Activated CD8-positive, alpha-beta memory T cell treated with anti-CD3 and anti-CD28 coated beads, Interleukin-2, amount 50 U/mL, for 4 hours (primary cell): ENCODE results near the gene SUMO3.

Source experiments
- DNase-seq: peaks from one replicate; pipeline ENCODE4 v3.0.0-alpha.2; 2020

The SUMO3 gene

DNA sequence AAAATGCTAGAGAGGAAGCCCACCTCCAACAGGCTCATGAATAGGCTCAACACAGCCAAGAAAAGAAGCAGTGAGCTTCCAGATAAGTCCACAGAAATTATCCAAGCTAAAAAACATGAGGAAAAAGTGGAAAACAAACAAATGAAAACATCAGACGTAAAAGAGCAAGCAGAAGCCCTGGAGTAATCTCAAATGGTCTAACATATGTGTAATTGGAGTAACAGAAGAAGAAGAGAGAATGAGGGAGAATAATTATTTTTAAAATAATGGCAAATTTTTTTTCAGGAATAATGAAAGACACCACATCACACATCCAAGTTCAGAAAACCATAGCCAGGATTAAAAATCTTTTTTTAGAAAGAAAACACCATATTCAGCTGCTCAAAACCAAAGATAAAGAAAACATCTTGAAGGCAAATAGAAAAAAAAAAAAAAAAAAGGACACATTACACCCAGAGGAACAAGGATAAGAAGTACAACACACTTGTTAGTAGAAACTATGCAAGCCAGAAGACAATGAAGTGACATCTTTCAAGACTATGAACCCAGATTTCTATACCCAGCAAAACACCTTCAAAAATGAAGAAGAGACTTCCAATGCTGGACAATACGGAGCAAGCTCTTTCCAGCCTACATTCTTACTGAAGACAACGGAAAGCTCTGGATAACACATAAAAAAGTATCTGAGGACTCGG lies 10.6 kb upstream of the SUMO3 start:
- DNase-seq: no peak

DNA sequence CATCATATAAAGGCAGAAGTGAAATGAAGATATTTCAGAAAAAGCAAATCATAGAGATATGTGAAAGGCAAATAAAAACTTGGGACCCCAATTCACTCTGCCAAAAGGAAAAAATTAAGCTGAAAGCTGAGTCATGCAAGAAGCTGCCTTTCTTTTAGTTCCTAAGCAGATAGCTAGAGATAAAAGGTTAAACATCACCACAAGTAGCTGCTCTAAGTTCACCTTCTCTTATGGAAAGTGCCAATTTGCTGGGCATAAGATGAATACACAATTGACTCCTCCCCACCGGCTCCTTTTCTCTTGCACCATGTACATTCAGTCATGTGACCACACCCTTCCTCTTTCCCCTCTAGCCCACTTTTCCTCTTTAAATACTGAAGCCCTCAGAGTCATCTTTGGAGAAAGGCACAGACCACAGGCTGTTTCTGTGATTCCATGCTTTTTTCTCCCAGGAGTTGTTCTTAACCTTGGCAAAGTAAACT lies 5.4 kb upstream of the SUMO3 start:
- no peak for DNase-seq

DNA sequence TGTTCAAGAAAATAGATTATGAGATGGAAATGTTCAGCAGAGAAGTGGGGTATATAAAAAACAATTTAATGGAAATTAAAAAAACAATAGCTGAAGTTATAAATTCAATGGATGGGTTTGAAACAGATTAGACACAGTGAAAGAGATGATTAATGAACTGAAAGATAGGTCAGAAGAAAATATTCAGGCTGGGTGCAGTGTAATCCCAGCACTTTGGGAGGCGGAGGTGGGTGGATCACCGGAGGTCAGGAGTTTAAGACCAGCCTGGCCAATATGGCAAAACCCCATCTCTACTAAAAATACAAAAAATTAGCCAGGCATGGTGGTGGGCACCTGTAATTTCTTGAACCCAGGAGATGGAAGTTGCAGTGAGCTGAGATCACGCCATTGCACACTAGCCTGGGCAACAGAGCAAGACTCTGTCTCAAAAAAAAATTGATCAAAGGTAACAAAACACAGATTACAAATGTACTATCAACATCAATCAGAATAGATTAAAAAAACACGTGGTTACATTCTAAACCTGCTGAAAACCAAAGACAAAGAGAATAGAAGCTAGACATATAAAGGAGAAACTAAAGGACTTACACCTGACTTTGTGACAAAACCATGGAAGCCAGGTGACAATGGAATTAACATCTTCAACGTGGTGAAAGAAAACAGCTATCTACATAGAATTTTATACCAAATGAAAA lies 4.8 kb upstream of the SUMO3 start:
- no peak for DNase-seq

DNA sequence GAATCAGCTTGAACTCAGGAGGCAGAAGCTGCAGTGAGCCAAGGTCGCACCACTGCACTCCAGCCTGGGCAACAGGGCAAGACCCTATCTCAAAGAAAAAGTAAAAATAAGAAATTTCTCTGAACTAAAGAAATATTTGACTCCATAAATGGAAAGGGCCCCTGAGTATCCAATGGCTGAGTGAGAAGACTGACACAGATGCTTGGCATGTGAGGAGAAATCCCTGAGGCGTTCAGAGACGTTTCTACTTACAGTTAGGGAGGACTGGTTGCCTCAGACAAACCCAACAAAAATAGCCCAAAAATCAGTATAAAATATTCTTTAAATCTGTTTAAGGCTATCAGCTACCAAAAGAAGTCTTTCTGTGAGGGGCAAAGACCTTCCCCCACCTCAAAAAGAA lies 3.0 kb upstream of the SUMO3 start:
- no peak for DNase-seq

DNA sequence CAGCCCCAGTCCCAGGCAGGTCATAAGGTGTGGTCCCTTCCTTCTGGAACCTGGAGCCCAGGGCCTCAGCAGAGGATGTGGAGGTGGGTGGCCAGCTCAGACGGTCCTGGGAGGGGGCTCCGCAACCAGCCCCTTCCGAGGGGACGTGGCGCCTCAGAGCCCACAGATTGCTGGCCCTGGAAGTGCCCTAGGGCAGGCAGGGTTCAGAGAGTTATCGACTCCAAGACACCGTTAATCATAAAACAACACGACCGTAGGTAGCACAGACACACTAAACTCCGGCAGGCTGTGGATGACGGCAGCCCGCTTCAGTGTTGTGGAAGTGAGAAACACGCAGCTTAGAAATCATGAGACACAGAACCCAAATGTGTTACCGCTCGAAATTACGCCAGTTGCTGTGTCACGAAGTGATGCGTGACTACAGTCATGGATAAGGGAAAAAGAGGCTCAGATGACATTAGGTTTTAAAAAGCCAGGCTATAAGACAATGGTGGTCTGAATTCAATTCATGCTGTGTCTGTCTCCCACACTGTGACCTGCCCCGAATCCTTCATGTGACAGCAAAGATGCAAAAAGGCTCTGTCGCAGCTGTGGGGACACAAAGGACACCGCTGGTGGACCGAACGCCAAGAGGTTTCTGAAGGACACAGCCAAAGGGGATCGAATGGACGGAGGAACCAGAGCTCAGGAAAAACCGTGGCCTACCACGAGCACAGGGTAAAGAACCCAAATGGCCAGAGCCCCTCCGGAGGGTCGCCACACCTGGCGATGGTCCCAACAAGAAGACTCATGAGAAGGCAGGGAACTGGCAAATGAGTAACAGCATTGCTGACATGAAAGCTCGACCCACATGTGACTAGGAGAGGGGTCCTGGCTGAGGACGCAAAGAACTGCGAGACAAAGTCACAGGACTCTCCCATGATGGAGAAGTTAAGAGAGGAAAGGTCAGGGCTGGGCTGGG lies 1.7 kb upstream of the SUMO3 start:
- DNase-seq: no peak

DNA sequence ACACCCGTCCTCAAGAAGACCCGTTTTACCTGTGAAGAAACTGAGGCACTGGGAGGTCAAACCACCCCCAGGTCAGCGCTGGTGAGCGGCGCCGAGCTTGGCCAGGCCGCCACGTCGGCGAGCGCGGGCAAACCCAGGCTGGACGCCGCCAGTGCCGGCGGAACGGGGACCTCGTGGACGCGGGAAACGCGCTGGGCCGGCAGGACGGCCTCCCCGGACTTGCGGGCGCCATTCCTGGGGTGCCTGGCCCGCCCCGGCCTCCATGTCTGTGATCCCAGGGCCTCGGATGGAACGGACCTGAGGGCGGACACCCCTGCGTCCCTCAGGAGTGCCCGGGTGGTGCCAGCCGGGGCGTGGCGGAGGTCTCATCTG lies 764 bp upstream of the SUMO3 start:
- DNase-seq: no peak

DNA sequence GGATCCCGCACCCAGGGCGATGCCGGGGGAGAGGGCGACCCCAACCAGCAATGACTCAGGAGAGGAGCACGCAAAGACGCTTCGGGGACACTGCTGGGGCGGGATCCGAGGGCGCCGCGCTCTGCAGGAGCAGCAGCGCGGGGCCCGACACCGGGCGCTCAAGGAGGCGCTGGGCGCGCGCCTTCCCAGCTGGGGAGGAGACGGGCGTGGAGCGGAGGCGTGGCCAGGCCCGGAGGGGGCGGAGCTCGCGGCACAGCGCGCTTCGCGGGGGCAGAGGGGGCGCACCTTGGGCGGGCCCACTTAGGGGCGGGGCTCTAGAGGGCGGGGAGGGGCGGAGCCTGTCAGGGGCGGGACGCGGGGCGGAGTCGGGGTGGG lies 369 bp downstream of the SUMO3 start:
- peak; percentile 96 for DNase-seq

DNA sequence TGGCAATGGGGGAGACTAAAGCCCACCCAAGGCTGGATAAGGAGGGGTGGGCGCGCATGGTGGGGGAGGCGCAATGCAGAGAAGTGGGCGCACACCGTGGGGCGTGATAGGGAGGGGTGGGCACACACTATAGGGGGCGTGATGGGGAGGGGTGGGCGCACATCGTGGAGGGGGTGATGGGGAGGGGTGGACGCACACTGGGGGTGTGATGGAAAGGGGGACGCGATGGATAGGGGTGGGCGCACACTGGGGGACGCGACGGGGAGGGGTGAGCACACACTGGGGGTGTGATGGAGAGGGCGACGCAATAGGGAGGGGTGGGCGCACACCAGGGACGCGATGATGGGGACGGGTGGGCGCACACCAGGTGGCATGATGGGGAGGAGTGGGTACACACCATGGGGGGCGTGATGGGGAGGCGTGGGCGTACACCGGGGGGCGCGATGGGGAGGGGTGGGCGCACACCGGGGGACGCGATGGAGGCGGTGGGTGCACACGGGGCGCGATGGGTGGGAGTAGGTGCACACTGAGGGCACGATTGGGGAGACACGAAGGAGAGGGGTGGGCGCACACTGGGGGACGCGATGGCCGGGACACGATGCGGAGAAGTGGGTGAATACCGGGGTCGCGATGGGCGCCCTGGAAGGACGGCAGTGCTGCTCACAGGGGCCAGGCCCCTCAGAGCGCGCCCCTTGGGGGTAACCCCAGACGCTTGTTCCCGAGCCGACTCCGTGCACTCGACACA lies 929 bp downstream of the SUMO3 start:
- no peak for DNase-seq

DNA sequence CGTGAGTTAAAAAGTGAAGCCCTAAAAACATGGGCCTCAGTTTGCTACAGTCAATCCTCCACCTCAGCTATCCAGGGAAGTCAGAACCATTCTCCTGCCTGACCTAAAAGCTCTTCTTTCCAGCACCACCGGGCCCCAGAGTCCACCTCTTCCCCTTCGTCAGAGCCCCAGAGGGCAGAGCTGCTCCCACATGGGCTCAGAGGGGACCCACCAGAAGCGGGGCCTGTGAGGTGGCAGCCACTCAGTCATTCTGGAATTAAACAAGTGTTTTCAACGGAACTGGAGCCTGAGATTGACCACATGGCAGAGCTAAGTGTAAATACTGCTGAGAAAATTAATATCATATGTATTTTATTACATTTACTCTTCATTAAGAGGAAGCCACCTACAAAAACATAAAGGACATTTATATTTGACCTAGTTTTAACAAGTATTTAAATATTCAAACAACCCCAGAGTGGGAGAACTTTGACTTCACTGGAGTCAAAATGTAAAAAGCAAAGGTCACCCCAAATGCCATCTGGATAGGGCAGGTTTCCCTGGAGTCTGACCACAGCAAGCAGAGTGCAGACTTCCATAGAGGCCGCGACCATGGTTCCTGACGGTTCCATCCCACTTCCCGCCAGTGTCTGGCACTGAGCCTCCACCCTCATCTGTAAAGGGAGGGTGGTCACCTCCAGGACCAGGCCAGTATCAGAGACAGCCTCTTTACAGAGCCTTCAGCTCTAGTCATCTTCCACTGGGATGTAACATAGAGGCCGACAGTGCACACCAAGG lies 1.8 kb downstream of the SUMO3 start:
- DNase-seq: no peak

DNA sequence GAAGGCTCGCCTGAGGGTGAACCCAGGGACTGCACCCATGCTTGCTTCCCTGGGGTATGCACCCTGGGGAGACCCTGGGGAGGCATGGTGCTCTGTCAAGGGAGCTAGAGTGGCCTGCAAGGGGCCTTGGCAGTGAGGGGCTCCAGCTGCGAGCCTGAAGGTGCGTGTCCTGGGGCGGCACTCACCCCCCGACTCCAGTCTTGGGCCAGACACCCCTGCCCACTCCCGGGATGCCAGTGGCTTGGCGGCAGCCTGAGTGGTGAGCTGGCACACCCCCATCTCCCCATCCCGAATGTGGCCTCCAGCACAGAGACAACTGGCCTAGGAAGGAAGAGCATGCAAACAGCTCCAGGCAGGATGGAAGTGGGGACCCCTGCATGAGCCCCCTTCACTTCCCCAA lies 2.6 kb downstream of the SUMO3 start:
- DNase-seq: no peak

DNA sequence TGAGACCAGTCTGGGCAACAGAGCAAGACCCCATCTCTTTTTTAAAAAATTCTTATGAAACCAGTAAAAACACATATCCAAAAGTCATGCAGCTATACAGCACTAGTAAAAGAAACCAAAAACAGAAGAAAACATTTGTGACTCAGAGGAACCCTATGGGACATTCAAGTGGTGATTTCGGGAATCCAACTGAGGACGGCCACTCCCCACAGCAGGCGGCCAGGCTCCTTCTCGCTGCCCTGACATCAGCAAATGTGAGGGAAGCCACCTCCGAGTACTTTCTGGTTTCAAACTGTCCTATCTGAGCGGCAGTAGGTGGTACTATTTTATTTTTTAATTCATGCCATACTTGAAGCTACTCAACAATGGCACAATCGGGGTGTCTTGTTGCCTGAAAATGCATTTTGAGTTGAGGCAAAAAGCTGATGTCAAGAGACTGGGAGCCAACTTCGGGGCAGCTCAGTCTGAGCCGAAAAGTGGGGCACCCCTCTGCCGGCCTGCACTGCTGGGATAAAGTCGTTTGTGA lies 3.3 kb downstream of the SUMO3 start:
- DNase-seq: no peak

DNA sequence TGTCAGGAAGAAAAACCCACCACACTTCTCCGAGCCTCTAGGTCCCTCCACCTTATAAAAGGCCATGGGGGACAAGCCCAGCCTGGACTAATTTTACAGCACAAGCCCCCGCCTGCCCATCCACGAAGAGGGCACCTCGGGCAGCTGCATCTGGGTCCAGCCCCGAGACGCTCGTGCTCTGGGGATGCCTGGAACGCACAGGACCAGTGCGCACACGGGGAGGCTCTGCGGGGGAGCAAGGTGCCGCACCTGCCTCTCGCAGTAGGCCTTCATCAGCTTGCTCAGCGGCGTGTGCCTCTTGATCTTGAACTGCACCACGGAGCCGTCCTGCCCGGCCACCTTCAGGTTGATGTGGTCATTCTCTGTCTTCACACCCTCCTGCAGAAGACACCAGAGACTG lies 4.1 kb downstream of the SUMO3 start:
- no peak for DNase-seq

DNA sequence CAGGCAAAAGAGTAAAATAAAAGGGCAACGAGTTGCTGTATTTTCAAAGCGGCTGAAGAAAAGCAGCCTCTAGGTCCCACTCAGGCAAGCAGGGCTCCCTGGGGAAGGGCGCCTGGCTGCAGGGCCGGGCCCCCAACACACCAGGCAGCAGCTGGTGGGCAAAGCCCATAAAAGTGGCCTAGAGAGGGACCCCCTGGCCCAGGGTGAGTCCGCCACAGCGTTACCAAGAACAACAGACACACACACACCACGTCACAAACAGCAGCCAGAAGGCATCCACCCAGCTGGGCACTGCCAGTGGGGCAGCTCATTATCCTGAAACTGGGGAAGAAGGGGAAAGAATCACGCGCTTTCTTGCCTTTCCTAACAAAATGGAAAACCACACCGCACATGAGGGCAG lies 4.7 kb downstream of the SUMO3 start:
- no peak for DNase-seq

DNA sequence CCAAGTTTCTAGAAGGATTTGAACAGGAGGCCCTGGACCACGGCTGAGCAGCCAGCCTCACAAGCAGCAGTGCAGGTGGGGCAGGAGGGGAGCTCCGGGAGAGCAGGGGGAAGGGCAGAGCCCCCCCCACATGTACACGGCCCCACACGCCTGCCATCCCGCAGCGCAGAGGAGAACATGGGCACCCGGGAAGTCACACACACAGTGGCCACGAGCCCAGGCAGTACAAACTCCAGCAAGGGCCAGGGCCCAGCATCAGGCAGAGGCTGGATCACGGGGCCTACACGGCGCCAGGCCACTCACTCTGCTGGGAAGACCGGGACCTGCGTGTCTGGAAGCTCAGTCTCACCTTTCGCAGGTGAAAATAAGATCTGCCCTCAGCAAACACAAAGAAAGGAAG lies 5.2 kb downstream of the SUMO3 start:
- DNase-seq: no peak

DNA sequence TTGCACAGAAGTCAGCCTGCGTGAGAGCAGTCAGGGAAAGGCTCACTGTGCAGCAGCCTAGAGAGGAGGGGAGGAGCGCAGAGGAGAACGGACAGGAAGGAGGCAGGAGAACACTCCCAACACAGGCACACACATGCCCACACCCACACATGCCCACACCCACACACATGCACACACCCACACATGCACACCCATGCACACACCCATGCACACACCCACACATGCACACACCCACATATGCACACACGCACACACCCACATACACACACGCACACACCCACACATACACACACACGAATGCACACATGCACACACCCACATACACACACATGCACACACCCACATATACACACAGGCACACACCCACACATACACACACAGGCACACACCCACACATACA lies 7.1 kb downstream of the SUMO3 start:
- no peak for DNase-seq

DNA sequence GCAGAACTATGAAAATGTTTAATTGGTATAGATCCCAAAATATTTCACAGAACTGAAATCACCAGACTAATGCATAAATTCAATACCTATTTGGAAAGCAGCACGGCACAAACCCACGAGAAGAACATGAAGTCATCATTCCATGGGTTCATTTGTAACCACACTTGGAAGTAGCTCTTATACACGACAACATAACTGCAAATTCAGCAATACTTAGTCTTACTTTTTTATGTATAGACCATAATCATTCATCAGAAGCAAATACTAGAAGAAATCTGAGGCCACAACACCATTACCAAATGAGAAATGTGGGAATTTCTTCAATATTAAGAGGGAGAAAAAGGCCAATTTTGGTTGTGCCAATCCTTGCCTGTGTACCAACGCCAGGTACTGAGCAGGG lies 12.0 kb downstream of the SUMO3 start:
- DNase-seq: no peak

DNA sequence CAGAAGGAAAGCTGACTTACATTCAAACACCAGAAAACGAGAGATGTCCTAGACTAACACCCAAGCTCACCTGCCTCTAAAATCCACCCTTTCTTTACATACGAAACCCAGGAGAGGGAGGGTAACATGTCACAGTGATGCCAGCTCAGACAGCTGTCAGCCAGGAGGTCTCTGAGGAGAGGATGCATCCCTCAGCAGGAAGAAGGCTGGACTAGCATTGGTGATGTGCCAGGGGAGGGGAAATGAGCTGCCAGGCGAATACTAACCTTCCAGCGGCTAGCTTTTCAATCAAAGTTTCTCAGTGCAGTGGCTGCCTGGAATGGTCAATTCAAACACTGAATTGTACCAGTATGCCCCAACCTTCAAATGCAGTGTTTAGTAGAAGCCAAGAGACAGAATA lies 12.6 kb downstream of the SUMO3 start:
- no peak for DNase-seq

DNA sequence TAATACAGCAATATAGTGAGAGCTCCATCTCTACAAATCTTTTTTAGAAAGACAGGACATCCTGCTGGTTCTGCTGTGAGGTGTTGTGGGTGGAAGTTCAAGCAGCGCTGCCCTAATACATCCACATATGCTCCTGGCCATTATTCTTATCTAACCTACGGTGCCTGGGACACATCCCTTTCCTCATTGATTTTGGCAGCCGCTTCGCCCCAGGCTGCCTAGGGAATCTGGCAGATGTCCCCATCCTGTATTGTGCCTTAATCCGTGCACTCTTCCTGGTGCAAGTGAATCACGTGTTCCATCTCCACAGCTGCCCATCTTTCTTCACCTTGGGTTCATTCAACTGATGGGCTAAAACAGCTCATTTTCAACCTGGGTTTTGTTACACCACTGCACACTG lies 13.1 kb downstream of the SUMO3 start:
- DNase-seq: no peak

DNA sequence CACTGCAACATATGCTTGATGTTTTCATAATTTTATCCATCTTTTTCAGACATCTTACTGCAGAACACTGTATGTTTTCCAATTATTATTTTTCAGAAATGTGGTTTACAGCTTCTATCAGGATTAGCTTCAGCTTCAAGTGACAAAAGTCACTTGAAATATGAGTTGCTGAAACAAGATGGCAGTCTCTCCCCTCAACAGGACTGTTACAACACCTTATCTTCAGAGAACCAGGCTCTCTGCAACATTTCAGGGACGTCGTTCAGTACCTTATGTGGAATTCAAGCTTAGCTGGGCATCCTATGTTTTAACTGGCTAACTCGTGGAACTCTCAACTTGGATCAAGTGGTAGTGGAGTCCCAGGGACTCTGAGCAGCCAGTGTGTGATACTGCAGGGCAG lies 14.2 kb downstream of the SUMO3 start:
- no peak for DNase-seq

DNA sequence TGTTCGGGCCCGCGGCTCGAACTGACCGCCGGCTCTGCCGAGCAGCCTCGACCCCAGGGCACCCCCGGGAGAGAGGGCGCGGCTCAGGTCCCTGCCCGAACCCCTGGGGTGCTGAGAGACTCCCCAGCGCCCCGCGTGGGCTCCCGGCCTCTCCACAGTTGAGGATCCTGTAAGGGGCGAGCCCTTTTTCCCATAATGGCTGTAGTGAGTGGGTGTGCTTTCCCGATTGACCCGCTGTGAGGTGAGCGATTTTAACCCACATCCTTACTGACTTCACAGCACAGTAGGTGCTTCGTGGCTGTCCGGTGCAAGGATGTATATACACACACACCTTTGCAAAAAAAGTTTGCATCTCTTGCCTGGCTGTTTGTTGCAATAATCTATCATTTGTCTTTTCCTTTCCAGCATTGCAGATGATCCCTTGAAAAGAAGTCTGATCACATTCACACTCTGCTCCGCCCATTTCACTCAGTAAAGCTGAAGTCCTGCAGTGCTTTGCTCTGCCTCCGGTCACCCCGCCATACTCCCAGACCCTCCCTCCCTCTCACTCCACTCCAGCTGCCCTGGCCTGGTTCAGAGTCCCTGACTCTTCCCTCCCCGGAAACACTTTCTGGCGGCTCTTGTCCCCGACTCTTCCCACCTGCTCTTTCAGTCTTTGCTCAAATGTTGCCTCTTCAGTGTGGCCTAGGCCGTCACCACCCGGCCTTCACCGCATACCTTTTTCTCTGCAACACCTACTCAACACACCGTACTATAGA lies 15.3 kb downstream of the SUMO3 start:
- DNase-seq: no peak
